ENCODE measurements around the gene COMP. TPM values are rescaled to one million over a fixed set of nuclear protein-coding genes. Genes with fewer than 3 reads are reported as not detected.

Gene COMP
- total and polyA plus RNA-seq, 2 donors: 0.90 to 25.0 TPM

DNA sequence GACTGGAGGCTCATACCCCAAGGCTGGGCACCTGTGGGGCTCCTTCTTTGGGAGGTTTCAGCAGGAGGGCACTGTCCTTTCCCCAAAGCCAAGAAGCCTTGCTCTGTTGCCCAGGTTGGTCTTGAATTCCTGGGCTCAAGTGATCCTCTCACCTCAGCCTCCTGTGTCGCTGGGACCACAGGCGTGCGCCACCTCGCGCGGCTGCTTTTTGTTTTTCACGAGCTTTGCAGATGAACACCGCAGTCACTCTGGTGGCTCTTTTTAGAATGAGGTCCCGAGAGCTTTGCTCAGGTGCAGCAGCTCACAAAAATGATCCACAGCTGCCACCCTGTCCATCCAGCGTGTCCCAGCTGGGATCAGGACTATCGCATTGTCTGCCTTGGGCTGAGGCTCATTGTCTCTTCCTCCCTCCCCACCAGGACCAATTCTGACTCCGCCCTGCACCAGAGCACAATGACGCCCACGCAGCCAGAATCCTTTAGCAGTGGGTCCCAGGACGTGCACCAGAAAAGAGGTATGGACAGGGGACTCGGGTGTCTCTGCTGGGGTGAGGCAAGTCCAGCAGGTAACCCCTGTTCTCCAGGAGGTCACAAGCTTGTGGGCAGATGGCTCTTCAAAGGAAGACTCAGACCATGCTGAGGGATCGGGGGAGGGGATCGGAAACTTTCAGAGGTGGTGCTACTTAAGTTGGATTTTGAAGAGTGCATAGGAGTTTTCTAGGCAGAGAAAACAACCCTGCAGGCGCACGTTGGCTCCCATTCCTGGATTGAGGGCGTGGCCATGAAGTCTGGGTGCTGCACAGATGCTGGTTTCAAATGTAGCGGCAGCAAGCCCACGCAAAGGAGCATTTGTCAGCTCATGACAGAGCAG is 41.5 kb downstream of the COMP start:
- Histone ChIP-seq H3K27ac (ENCODE audit: low read depth) (no peak overlapping the region), H3K36me3 (ENCODE audit: insufficient read depth) (no peaks in the 10 kb centered on the region), H3K4me1 (ENCODE audit: insufficient read depth) (no peaks in the 10 kb centered on the region), H3K4me3 (ENCODE audit: low read depth, low read length) (no peak overlapping the region)
- DNase-seq (ENCODE audit: extremely low spot score): no peak
- WGBS: 95% methylated on average over 23 of the region's 23 CpGs

DNA sequence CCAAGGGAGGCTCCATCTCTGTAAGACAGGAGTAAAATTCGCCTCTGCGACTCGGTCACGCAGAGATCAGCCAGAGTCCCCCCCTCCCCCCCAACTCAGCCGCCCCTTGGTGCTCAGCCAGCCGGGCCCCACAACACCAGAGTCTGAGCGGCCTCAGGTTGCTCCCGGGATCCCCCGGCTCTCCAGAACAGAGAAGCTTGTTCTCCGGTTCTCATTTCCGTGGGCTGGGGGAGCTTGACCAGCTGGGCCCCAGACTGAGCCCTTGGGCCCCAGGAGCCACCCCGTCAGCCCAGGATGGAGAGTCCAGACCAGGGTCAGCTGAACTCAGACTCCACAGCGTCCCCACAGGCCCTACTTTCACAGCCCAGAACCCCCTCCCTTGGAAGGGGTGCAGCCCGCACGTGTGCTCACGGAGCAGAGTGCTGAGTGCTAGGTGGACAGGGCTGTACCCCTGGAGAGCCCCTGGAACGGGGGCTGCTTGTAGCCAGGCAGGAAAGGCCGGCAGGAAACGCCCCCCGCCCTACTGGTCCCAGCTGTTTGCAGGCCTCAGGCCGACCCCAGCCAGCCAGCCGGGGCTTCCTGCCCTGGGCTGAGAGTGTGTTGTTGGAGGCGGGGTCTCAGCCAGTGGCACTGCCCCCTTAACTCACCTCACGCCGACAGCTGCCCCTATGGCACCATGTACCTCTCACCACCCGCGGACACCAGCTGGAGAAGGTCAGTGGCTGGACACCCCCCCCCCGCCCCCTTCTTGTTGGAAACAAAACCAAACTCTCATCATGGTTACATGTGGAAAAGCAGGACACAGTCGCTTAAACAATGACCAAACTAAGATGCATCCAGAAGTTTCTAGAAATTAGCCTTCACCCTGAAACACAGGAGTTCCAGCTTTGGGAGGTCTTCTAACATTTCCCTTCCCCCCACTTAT is 44.4 kb downstream of the COMP start:
- Histone ChIP-seq H3K4me1 (ENCODE audit: insufficient read depth) (no peaks in the 10 kb centered on the region), H3K36me3 (ENCODE audit: insufficient read depth) (no peaks in the 10 kb centered on the region), H3K27ac (ENCODE audit: low read depth) (no peak overlapping the region), H3K4me3 (ENCODE audit: low read depth, low read length) (no peak overlapping the region)
- 63% methylated on average over 29 of the region's 29 CpGs for WGBS
- DNase-seq (ENCODE audit: extremely low spot score): no peak

DNA sequence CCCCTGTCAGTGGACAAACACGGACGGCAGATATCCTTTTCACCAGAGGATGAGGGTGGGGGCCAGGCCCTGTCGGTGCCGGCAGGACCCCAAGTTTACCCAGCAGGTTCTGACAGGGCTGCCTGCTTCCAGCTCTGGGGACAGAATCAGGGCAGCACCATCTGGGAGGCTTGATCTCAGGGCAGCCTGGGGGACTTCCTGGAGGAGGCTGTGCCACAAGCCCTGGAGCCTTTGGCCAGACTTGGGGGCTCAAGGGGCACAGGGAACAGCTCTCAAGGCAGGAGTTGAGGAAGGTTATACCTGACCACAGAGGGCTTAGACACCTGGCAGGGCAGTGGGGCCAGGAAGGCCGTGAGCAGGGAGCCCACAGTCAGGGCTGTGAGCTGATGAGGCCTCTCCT is 45.2 kb downstream of the COMP start:
- H3K27ac ChIP-seq (ENCODE audit: low read depth): no peak overlapping the region
- no peak for DNase-seq (ENCODE audit: extremely low spot score)
- WGBS: 95% methylated on average over 5 of the region's 5 CpGs
- no peaks in the 10 kb centered on the region for H3K4me1 ChIP-seq (ENCODE audit: insufficient read depth)
- H3K36me3 ChIP-seq (ENCODE audit: insufficient read depth): no peaks in the 10 kb centered on the region
- no peak overlapping the region for H3K4me3 ChIP-seq (ENCODE audit: low read depth, low read length)

DNA sequence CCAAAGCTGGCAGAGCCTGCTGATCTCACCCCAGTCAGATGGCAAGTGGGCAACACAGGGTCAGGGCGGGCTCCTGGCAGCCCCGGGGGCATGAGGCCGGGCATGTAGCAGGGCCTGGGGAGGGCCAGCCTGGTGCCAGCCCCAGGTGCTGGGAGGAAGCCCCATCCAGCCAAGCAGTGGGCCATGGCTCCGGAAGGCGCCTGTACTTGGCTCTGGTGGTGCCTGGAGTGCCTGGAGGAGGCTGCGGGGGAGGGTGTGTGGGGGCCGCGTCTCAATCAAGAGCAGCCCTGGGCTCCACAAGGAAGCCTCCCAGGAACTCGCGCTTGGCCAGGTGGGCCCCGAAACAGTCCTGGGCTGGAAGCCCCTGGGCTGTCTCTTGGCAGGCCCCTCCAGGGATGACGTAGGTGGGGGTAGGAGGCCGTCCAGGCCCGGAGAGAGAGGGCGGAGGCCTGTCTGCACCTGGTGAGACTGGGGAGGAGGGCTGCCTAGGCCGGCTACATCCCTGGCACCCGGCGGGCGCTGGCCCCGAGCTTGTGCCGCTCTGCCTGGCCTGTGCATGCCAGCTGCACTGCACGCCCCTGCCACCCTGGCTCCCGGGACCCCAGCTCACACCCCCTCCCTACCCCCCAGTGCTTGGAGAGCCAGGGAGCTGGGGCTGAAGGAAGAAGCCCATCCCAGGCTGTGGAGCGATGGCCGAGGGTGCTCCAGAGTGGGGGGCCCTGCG is 45.9 kb downstream of the COMP start:
- Histone ChIP-seq H3K27ac (ENCODE audit: low read depth) (no peak overlapping the region), H3K4me1 (ENCODE audit: insufficient read depth) (no peaks in the 10 kb centered on the region), H3K36me3 (ENCODE audit: insufficient read depth) (no peaks in the 10 kb centered on the region), H3K4me3 (ENCODE audit: low read depth, low read length) (no peak overlapping the region)
- WGBS: 90% methylated on average over 26 of the region's 26 CpGs
- DNase-seq (ENCODE audit: extremely low spot score): no peak

DNA sequence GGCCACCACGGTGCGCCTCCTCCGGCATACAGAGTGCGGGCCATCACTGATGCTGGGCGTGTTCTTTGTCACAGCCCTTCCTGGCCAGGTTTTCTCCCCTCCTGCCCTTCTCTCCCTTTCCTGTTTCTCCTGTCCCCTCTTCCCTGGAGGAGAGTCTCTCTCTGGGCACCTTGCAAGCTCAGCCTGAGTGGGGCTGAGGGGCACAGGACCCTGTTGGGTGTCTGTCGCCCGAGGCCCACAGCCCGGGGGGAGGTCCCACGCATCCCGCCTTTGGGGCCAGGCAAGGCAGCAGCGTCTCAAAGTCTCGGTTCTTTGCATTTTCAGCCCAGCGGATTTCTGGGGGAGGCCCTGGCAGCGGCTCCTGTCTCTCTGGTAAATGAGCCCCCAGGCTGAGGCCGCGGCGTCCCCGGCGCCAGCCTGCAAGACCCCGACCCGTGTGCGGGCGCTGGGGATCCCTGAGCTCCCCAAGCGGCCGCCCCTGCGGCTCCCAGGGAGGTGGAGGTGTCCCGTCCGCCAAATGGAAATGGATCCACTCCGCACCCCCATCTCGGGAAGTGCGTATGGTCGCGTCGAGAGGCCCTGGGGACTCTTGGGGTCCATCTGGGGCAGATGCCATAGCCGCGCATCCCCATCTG is 47.2 kb downstream of the COMP start:
- Histone ChIP-seq H3K4me3 (ENCODE audit: low read depth, low read length) (no peak overlapping the region), H3K36me3 (ENCODE audit: insufficient read depth) (no peaks in the 10 kb centered on the region), H3K27ac (ENCODE audit: low read depth) (no peak overlapping the region), H3K4me1 (ENCODE audit: insufficient read depth) (no peaks in the 10 kb centered on the region)
- WGBS: 89% methylated on average over 36 of the region's 36 CpGs
- no peak for DNase-seq (ENCODE audit: extremely low spot score)

DNA sequence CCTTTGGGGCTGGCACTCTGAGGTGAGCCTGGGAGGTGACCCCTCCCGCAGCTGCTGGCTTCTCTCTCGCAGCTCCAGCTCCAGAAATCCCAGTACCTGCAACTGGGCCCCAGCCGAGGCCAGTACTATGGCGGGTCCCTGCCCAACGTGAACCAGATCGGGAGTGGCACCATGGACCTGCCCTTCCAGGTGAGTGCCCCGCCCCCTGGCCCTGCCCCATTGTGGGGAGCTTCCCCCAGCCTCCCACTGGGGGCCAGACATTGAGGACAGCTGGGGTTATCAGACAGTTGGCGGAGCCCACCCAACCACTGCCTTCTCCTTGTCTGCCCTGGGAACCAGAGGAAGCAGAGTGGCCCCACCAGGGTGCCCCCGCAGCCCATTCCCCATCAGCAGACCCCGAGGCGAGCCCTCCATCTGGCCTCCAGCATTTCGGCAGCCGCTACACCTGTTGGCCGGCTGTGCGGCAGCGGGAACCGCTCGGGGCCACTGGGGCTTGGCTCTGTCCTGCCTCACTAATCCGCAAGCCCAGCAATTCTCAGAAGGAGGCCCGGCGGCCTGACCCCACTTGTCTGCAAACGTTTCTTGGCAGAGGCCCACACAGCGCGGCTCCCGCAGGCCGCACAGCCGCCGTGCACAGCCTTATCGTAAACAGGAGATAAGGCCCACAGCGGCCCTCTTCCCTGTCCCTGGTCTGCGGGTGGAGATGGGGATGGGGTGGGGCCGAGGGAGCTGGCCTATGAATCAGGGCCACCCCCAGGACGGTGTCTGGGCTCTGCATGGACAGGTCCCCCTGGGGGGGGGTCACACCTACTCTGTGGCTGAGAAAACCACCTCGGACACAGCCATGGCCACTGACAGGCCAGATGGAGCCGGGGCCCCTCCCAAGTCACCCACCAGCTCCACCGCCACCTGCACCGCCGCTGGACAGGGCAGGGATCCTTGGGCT is 48.0 kb downstream of the COMP start:
- Histone ChIP-seq H3K4me3 (ENCODE audit: low read depth, low read length) (no peak overlapping the region), H3K36me3 (ENCODE audit: insufficient read depth) (no peaks in the 10 kb centered on the region)

DNA sequence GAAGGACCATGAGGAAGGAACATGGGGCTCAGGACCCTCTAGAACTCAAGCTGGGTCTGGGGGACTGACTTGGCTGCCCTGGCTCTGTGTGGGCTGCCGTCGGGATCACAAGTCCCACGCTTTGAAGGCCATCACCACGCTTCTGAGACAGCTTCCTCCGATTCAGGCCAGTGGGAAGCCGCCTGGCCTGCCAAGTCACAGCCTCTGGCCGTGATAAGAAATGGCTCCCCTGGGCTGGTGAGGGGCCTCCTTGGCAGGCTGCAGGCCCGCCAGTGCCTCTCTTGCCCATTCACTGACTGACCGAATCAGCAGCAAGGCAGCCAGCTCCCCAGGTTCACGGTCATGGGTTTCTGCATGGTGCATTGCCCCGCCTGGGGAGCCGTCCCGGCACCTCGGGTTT is 48.8 kb downstream of the COMP start:
- Histone ChIP-seq H3K27ac (ENCODE audit: low read depth) (no peak overlapping the region), H3K36me3 (ENCODE audit: insufficient read depth) (no peaks in the 10 kb centered on the region), H3K4me1 (ENCODE audit: insufficient read depth) (no peaks in the 10 kb centered on the region), H3K4me3 (ENCODE audit: low read depth, low read length) (no peak overlapping the region)
- WGBS: 89% methylated on average over 14 of the region's 14 CpGs
- DNase-seq (ENCODE audit: extremely low spot score): no peak

More for the DNA sequence above, 48.0 kb downstream of the COMP start:
- DNase-seq (ENCODE audit: extremely low spot score): no peak
- 40% methylated on average over 38 of the region's 38 CpGs for WGBS
- H3K4me1 ChIP-seq (ENCODE audit: insufficient read depth): no peaks in the 10 kb centered on the region
- no peak overlapping the region for H3K27ac ChIP-seq (ENCODE audit: low read depth)

DNA sequence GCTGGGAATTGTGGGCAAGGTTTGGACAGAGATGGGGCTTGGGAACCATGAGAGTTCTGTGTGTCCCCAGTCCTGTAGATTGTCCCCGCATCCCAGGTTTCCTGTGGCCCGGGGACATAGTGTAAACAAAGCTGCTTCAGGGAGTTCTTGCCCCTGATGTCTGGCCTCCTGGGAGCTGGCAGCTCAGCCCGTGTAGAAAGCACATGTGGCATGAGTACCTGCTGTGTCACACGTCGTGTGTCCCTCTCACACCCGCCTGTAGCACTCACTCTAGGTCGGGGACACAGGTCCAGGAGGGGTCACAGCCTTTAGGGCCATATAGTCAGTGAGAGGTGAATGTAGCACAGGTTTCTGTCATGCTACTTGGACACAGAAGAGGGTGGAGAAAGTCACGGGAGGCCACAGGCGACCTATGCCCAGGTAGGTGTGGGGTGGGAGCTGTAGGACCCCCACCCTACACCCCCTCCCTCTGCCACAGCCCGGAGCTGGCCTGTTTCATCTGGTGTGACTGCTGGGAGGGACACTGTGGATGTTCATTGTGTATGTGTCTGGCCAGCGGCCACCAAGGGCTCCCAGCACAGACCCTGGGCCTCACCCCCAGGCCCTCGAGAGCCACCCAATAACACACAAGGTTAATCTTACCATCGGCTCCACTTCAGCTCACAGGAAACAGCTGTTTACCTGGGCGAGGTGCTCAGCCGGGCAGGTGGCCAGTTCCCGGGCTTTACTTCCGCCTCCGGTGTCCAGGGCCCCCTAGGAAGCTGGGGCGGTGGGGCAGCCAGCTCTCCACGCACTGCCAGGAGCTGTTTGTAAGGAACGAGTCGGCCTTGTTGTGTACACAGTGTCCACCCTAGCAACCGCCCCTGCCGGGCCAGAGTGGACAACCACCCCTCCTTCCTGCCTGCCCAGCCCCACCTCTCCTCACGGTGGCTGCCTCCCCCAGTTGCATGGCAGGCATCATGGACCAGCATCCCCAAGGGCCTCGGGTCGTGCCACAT is 49.7 kb downstream of the COMP start:
- DNase-seq (ENCODE audit: extremely low spot score): no peak
- no peak overlapping the region for H3K27ac ChIP-seq (ENCODE audit: low read depth)

DNA sequence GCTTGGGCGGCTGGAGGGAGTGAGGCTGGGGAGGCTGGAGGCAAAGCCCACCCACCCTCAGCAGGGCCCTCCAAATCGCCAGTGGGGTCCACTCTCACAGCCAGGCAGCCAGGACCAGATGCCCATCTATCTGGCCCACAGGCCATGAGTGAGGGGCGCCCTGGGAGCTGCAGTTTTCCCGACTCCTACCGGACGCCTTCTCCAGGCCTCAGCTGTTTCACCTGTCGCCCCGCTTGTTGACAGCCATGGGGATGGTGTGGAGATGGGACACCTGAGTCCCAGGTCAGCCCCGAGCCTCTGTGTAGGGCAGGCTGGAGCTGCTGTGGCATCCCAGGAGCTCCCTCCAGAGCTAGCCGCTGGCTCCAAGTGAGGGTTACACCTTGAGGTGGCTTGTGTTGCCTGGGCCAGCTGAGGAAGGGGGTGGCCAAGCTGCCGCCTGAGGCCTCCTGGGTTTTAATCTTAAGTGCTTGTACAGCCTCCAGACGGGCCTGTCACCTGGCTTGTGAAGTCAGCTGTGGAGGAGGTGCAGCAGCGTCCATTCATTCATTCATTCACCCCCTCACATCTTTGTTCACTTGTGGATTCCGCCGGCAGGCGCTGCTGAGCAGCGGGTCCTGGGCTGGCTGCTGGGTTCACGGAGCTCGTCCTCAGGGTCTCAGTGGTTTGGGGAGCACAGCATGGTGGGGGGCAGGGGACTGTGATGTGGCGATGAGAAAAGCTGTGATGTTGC is 52.0 kb downstream of the COMP start:
- Histone ChIP-seq H3K36me3 (ENCODE audit: insufficient read depth) (no peaks in the 10 kb centered on the region), H3K27ac (ENCODE audit: low read depth) (no peak overlapping the region), H3K4me3 (ENCODE audit: low read depth, low read length) (no peak overlapping the region), H3K4me1 (ENCODE audit: insufficient read depth) (no peaks in the 10 kb centered on the region)
- no peak for DNase-seq (ENCODE audit: extremely low spot score)
- 96% methylated on average over 20 of the region's 20 CpGs for WGBS

More for the DNA sequence above, 49.7 kb downstream of the COMP start:
- Histone ChIP-seq H3K4me1 (ENCODE audit: insufficient read depth) (no peaks in the 10 kb centered on the region), H3K4me3 (ENCODE audit: low read depth, low read length) (no peak overlapping the region), H3K36me3 (ENCODE audit: insufficient read depth) (no peaks in the 10 kb centered on the region)
- WGBS: 62% methylated on average over 27 of the region's 27 CpGs

DNA sequence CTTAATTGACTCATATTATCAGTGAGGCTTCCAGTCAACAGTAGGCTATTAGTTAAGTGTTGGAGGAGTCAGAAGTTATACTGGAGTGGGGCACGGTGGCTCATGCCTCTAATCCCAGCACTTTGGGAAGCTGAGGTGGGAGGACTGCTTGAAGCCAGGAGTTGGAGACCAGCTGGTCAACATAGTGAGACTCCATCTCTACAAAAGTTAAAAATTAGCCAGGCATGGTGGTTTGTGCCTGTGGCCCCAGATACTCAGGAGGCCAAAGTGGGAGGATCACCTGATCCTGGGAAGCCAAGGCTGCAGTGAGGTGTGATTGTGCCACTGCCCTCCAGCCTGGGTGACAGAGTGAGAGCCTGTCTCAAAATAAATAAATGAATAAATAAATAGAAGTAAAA is 53.2 kb downstream of the COMP start:
- WGBS: 93% methylated on average over 1 of the region's 1 CpG
- Histone ChIP-seq H3K4me3 (ENCODE audit: low read depth, low read length) (no peak overlapping the region), H3K27ac (ENCODE audit: low read depth) (no peak overlapping the region), H3K36me3 (ENCODE audit: insufficient read depth) (no peaks in the 10 kb centered on the region), H3K4me1 (ENCODE audit: insufficient read depth) (no peaks in the 10 kb centered on the region)
- DNase-seq (ENCODE audit: extremely low spot score): no peak

DNA sequence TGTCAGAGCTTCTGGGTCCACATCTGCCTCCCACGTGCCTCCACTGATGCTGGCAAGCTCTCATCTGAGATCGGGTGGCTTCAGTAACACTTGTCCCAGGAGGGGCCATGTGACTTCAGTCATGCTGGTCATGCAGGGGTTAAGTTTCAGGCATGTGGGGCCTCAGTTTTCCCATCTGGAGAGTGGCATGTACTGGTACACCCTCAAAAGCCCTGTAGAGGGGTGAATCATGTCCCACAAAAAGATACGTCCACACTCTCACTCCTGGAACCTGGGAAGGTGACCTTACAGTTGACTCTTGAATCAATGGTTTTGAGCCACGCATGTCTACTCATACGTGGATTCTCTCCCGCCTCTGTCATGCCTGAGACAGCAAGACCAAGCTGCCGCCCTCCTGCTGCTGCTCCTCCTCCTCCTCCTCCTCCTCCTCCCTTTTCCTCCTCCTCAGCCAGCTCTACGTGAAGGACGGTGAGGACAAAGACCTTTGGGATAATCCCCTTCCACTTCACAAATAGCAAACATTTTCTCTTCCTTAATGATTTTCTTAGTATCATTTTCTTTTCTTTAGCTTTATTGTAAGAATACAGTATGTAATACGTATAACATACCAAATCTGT is 53.7 kb downstream of the COMP start:
- no peaks in the 10 kb centered on the region for H3K4me1 ChIP-seq (ENCODE audit: insufficient read depth)
- H3K36me3 ChIP-seq (ENCODE audit: insufficient read depth): no peaks in the 10 kb centered on the region
- H3K4me3 ChIP-seq (ENCODE audit: low read depth, low read length): no peak overlapping the region
- WGBS: 84% methylated on average over 10 of the region's 10 CpGs
- no peak for DNase-seq (ENCODE audit: extremely low spot score)
- no peak overlapping the region for H3K27ac ChIP-seq (ENCODE audit: low read depth)

Measured in urinary bladder (tissue), 4 donors.